ENCODE measurements around the gene NTNG1. TPM values are rescaled to one million over a fixed set of nuclear protein-coding genes. Genes with fewer than 3 reads are reported as not detected.

Gene NTNG1
- total and polyA plus RNA-seq, 2 of the 4 experiments (the other 2 are of a cell fraction), result 1.2 to 2.3 TPM

GRCh38 chr1:107135463-107135862, 5.4 kb upstream of the NTNG1 start:
- Histone ChIP-seq H2AFZ (replicated peaks; ENCODE audit: low read length, poor library complexity) (no peak overlapping the region), H3K9me1 (ENCODE audit: insufficient read depth, low read length) (no peaks in the 10 kb centered on the region), H3K4me1 (ENCODE audit: control insufficient read depth, insufficient read depth, low read length) (no peaks in the 10 kb centered on the region), H3K27me3 (ENCODE audit: control insufficient read depth, insufficient read depth, low read length) (no peaks in the 10 kb centered on the region; the same call in 1 of the 2 replicates), H3K18ac (ENCODE audit: low read depth, low read length) (no peak overlapping the region), H3K36me3 (ENCODE audit: control insufficient read depth, insufficient read depth, low read length) (no peaks in the 10 kb centered on the region), H2BK15ac (ENCODE audit: low read depth, low read length) (no peak overlapping the region), H2BK20ac (ENCODE audit: low read depth, low read length) (no peak overlapping the region), H4K91ac (ENCODE audit: insufficient read depth, low read depth, low read length) (no peak overlapping the region), H3K79me1 (ENCODE audit: low read depth in 1 of 2, low read length in 2 of 2) (no peaks in the 10 kb centered on the region), H3K4ac (ENCODE audit: low read depth, low read length) (no peak overlapping the region), H2BK120ac (ENCODE audit: low read depth, low read length) (no peak overlapping the region), H2AK9ac (replicated peaks; ENCODE audit: low read depth, low read length, poor library complexity) (no peak overlapping the region), H3K4me2 (ENCODE audit: low read depth, low read length) (no peak overlapping the region), H3K9me3 (ENCODE audit: control insufficient read depth, insufficient read depth, low read length) (no peaks in the 10 kb centered on the region), H4K8ac (ENCODE audit: low read depth in 2 of 2, low read length in 2 of 2) (no peak overlapping the region), H3K23ac (ENCODE audit: low read depth, low read length) (no peak overlapping the region), H3K4me3 (ENCODE audit: insufficient read depth, low read depth, low read length) (no peak overlapping the region), H3K9ac (ENCODE audit: low read depth, low read length) (no peak overlapping the region), H3K56ac (ENCODE audit: extremely low read depth, insufficient read depth, low read length) (no peak overlapping the region), H3K27ac (ENCODE audit: insufficient read depth, low read length) (no peak overlapping the region), H4K20me1 (ENCODE audit: insufficient read depth, low read length) (no peaks in the 10 kb centered on the region), H4K5ac (ENCODE audit: low read depth, low read length) (no peak overlapping the region), H3K14ac (replicated peaks; ENCODE audit: low read depth, low read length) (no peak overlapping the region), H2AK5ac (ENCODE audit: low read depth, low read length) (no peak overlapping the region), H2BK5ac (ENCODE audit: low read depth, low read length, poor library complexity, severe bottlenecking) (no peak overlapping the region)
- ATAC-seq (ENCODE audit: low read depth) (peak; percentile 68; the same call in 1 of the 2 replicates), DNase-seq (peak; percentile 36)
- intact Hi-C loops (cut with micrococcal nuclease) (no loop called here), in situ Hi-C loops (cut with MboI; ENCODE audit: low sequenced_read_pairs) (no loop called here), dilution Hi-C loops (cut with HindIII; ENCODE audit: low sequenced_read_pairs, unreplicated experiment) (no loop called here)
- no CpG with 5 or more reads among the region's 3 CpGs for WGBS, 2 experiments (ENCODE audit: extremely low coverage in 2 of 2, insufficient read length in 1 of 2)
- BruUV-seq (replicated peaks), result no TSS peak
- POLR2A ChIA-PET (ENCODE audit: unreplicated experiment), result no interaction called here
- CTCF ChIA-PET, result no interaction called here
- TF ChIP-seq MXI1 (IDR thresholded peaks at IDR 0.05; ENCODE audit: borderline replicate concordance, low read depth, low read length) (no peak), POLR2A (IDR thresholded peaks at IDR 0.05; ENCODE audit: low read depth, low read length) (no peak), MAZ (IDR thresholded peaks at IDR 0.05; ENCODE audit: borderline replicate concordance, low read depth, low read length) (no peak), SMC3 (IDR thresholded peaks at IDR 0.05; ENCODE audit: low read depth, low read length) (no peak), CHD1 (IDR thresholded peaks at IDR 0.05; ENCODE audit: low read depth, low read length) (no peak), NFE2L2 (IDR thresholded peaks at IDR 0.05; ENCODE audit: low read depth, low read length) (no peak)

Data from IMR-90 (cell line).